Spleen (tissue), 11 donors: ENCODE results near the gene SUN1. TPM values are rescaled to one million over a fixed set of nuclear protein-coding genes. Genes with fewer than 3 reads are reported as not detected.
"Not testable (repeated sequence)": the region's sequence is repeated elsewhere in the genome, so short reads cannot be mapped to it uniquely, and the experiment has no call there.

Experiments
- DNase-seq: peaks from one replicate; pipeline ENCODE4 v3.0.0-alpha.2; 2020
- H3K27ac ChIP-seq, 8 donors: fragments of 200-600 bp; sonication (generic) in 7 of 8; 1 replicate in 4 of 8; 2 replicates in 4 of 8; pipeline versions ENCODE4 v1.5.0 to v1.8.0; 2016 to 2021; ENCODE audit warnings: inconsistent platforms in 4 of 8, mild to moderate bottlenecking in 4 of 8, moderate library complexity in 1 of 8
- H3K27me3 ChIP-seq, 7 donors: fragments of 200-600 bp; sonication (generic) in 6 of 7; replicated peaks in 1 of 7; 1 replicate in 4 of 7; 2 replicates in 3 of 7; pipeline versions ENCODE4 v1.5.0 to v1.8.0; 2016 to 2021; ENCODE audit warnings: inconsistent platforms in 3 of 7, mild to moderate bottlenecking in 1 of 7
- H3K36me3 ChIP-seq, 6 donors: fragments of 200-600 bp; sonication (generic) in 5 of 6; 1 replicate in 4 of 6; 2 replicates in 2 of 6; pipeline versions ENCODE4 v1.5.0 to v1.8.0; 2016 to 2021; ENCODE audit warnings: inconsistent platforms in 2 of 6
- H3K4me1 ChIP-seq, 6 donors: fragments of 200-600 bp; sonication (generic) in 5 of 6; 1 replicate in 3 of 6; 2 replicates in 3 of 6; pipeline versions ENCODE4 v1.5.0 to v1.8.0; 2016 to 2021; ENCODE audit warnings: inconsistent platforms in 3 of 6
- H3K4me3 ChIP-seq, 8 donors: fragments of 200-600 bp; sonication (generic) in 7 of 8; 1 replicate in 4 of 8; 2 replicates in 4 of 8; pipeline versions ENCODE4 v1.5.0 to v1.8.0; 2016 to 2021; ENCODE audit warnings: inconsistent platforms in 4 of 8, mild to moderate bottlenecking in 4 of 8, moderate library complexity in 2 of 8
- H3K9me3 ChIP-seq, 8 donors: fragments of 200-600 bp; sonication (generic) in 7 of 8; 1 replicate in 4 of 8; 2 replicates in 4 of 8; pipeline versions ENCODE4 v1.5.0 to v1.8.0; 2016 to 2021; ENCODE audit warnings: inconsistent platforms in 4 of 8
- POLR2A ChIP-seq, 3 donors: fragments of 450-650 bp; IDR thresholded peaks; one replicate each; pipeline ENCODE4 v1.5.1; 2017; ENCODE audit warnings: antibody characterized with exemption in 3 of 3, mild to moderate bottlenecking in 1 of 3
- POLR2AphosphoS5 ChIP-seq, 3 donors: sonication (generic); formaldehyde crosslinking; IDR thresholded peaks; one replicate each; pipeline ENCODE4 v1.5.1; 2017; ENCODE audit warnings: antibody characterized with exemption in 3 of 3
- WGBS, 5 donors: extraction: QIAGEN DNeasy Blood & Tissue Kit in 3 of 5; methylation state at CpG; one replicate each; pipeline versions ENCODE4 v1.1.5 to v1.1.7; 2013 to 2018; 5-methylcytosine and 5-hydroxymethylcytosine counted together
- intact Hi-C: fragments of 100-400 bp; cut with DNase I; formaldehyde crosslinking; loops from one replicate; pipeline ENCODE4 v1.15.0; 2023; ENCODE audit warnings: low total_unique reads
- polyA plus RNA-seq, 3 donors: library from polyadenylated mRNA; stranded (reverse); fragments of 200-250 nt; gene quantifications; one replicate each; pipeline ENCODE4 v1.2.1, GENCODE V29; 2013
- total RNA-seq, 7 donors: library from RNA; depleted of rRNA in 3 of 7; stranded (reverse); fragments of >200 nt in 3 of 7; fragmentation: NEBNext Ultra II Directional in 4 of 7; extraction: Animal tissue kit (Norgen Biotek cat#: 25700) in 4 of 7; gene quantifications; one replicate each; pipeline versions ENCODE4 v1.1.0 to v1.2.1, GENCODE V29; 2016 to 2021
- TF ChIP-seq, protein P1 (sequence below), 11 experiments: fragments of 200-600 bp in 7 of 11; fragments of 450-650 bp in 4 of 11; sonication (generic) in 4 of 11; IDR thresholded peaks in 8 of 11; conservative IDR thresholded peaks in 3 of 11; 1 replicate in 7 of 11; 2 replicates in 4 of 11; pipeline versions ENCODE4 v1.4.0 to v1.8.0; 2016 to 2021; ENCODE audit warnings: antibody characterized with exemption in 11 of 11, inconsistent platforms in 4 of 11, mild to moderate bottlenecking in 1 of 11
- donor health status: healthy with polysubstance abuse.
- donor health status: DM: no; HTN: no; CAD: no; lungs with moderate emphysema.
- donor health status: DM: no; HTN: no; CAD: no.
- donor health status: Bipolar disorder and iron deficiency.
- donor health status: healthy.
- donor health status: DM: no; HTN: no; CAD: no.
- donor health status: DM: yes; HTN: yes; CAD: no.

The SUN1 gene
- total and polyA plus RNA-seq, 10 donors, result 33.2 to 181 (median 135) TPM

GRCh38 chr7:802500-803242 is 29.6 kb upstream of the SUN1 start:
- H3K9me3 ChIP-seq, result no peaks in the 10 kb centered on the region
- no peaks in the 10 kb centered on the region for H3K36me3 ChIP-seq
- intact Hi-C loops, result no loop called here
- DNase-seq, result peak; percentile 16
- H3K4me3 ChIP-seq, result no peak overlapping the region
- H3K27me3 ChIP-seq, result no peaks in the 10 kb centered on the region
- TF ChIP-seq POLR2A (IDR thresholded peaks at IDR 0.05) (no peak), POLR2AphosphoS5 (IDR thresholded peaks at IDR 0.05) (no peak)
- TF ChIP-seq, protein P1, sequence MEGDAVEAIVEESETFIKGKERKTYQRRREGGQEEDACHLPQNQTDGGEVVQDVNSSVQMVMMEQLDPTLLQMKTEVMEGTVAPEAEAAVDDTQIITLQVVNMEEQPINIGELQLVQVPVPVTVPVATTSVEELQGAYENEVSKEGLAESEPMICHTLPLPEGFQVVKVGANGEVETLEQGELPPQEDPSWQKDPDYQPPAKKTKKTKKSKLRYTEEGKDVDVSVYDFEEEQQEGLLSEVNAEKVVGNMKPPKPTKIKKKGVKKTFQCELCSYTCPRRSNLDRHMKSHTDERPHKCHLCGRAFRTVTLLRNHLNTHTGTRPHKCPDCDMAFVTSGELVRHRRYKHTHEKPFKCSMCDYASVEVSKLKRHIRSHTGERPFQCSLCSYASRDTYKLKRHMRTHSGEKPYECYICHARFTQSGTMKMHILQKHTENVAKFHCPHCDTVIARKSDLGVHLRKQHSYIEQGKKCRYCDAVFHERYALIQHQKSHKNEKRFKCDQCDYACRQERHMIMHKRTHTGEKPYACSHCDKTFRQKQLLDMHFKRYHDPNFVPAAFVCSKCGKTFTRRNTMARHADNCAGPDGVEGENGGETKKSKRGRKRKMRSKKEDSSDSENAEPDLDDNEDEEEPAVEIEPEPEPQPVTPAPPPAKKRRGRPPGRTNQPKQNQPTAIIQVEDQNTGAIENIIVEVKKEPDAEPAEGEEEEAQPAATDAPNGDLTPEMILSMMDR (IDR thresholded peaks at IDR 0.05 in 8 of 11, conservative IDR thresholded peaks at IDR 0.05 in 3 of 11), result no peak
- WGBS, 5 donors, result 85 to 92% (median 90%) methylated on average over 18 of the region's 18 CpGs
- peaks cover 0 to 36% (median 7%) of the 10 kb centered on the region in 6 donors for H3K4me1 ChIP-seq
- peak overlapping the region in 4 of 8 donors; percentile 26 to 50 (median 40) for H3K27ac ChIP-seq

GRCh38 chr7:803243-803635 is 29.0 kb upstream of the SUN1 start:
- Histone ChIP-seq H3K27me3 (no peaks in the 10 kb centered on the region), H3K27ac (no peak overlapping the region), H3K4me1 (peaks cover 0 to 38% (median 7%) of the 10 kb centered on the region in 6 donors), H3K9me3 (no peaks in the 10 kb centered on the region), H3K36me3 (no peaks in the 10 kb centered on the region), H3K4me3 (no peak overlapping the region)
- no peak for TF ChIP-seq POLR2AphosphoS5 (IDR thresholded peaks at IDR 0.05)
- TF ChIP-seq, protein P1 (IDR thresholded peaks at IDR 0.05 in 8 of 11, conservative IDR thresholded peaks at IDR 0.05 in 3 of 11), result no peak
- no peak for TF ChIP-seq POLR2A (IDR thresholded peaks at IDR 0.05)
- DNase-seq, result peak; percentile 35
- intact Hi-C loops, result no loop called here
- 69 to 75% (median 74%) methylated on average over 10 of the region's 10 CpGs for WGBS, 5 donors

GRCh38 chr7:803796-804195 is 28.5 kb upstream of the SUN1 start:
- H3K27me3 ChIP-seq, DNase-seq, H3K9me3 ChIP-seq, intact Hi-C loops, H3K36me3 ChIP-seq, H3K4me3 ChIP-seq, H3K27ac ChIP-seq: not testable (repeated sequence)
- 71 to 98% (median 92%) methylated on average over 4 of the region's 4 CpGs for WGBS, 5 donors
- H3K4me1 ChIP-seq, result peaks cover 0 to 42% (median 7%) of the 10 kb centered on the region in 6 donors

- Histone ChIP-seq H3K4me3 (peak overlapping the region in 2 of 8 donors; percentile 18 to 40), H3K9me3 (peaks cover 0 to 11% (median 0%) of the 10 kb centered on the region in 8 donors), H3K27me3 (no peaks in the 10 kb centered on the region), H3K4me1 (peaks cover 0 to 42% (median 7%) of the 10 kb centered on the region in 6 donors), H3K27ac (peak overlapping the region; percentile 53 to 81 (median 76)), H3K36me3 (no peaks in the 10 kb centered on the region)
- peak; percentile 65 for DNase-seq
- 44 to 55% (median 48%) methylated on average over 18 of the region's 18 CpGs for WGBS, 5 donors
- TF ChIP-seq, protein P1 (IDR thresholded peaks at IDR 0.05 in 8 of 11, conservative IDR thresholded peaks at IDR 0.05 in 3 of 11), result no peak
- peak in 2 of 3 donors; percentile 77 to 78 for TF ChIP-seq POLR2AphosphoS5 (IDR thresholded peaks at IDR 0.05)
- intact Hi-C loops, result no loop called here
These were observed 27.0 kb upstream of the SUN1 start for GRCh38 chr7:805261-805660.
